NCI-H1694 (cell line): ENCODE measurements around the gene ALG9.

ENCODE experiments used
- DNase-seq: peaks from one replicate; lab custom pipeline; 2025; lab: John Stamatoyannopoulos, UW

The ALG9 gene

DNA sequence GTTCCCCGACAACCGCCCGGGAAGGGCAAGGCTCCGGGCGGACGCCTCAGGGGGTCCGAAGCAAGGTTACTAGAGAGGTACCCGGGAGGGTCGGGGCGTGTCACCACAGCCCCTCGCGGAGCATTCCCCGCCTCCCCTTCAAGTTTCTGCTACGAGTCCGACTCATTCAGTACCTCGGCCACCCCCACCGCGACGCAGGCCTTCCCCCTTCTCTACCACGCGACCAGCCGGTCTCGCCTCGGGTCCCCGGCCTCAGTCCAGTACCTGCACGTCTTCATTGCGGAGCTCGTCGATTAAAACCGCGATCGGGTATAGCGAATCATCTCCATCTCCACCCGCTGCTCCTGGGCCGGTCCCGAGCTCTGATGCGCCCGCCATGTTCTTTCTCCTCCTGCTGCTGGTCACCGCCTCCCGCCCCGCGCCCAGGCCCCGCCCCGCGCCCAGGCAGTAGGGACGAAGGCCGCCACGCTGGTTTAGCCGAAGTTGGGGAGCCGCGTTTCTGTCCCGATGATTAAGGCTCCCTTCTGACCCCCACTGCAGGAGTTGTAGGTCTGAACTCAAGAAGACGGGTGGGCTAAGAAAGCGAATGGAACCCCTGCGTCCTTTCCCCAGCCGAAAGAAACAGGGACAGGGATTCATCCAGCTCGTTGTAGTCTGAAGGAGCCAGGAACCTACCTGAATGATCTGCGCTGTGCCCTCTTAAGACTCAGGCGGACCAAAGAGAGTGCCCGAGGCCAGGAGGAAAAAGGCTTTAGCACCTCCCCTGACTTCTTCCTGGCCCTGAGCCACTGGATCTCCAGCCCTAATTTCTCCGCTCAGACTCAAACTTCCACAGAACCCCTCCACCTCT, 105.2 kb downstream of the ALG9 start, which contains the start of gene PPP2R1B:
Gene PPP2R1B, minus strand, starts transcription at position 406 of the 850 bp plus-strand sequence. Its CDS starts 28 bp downstream, at position 378.
- DNase-seq, result peak; percentile 16

DNA sequence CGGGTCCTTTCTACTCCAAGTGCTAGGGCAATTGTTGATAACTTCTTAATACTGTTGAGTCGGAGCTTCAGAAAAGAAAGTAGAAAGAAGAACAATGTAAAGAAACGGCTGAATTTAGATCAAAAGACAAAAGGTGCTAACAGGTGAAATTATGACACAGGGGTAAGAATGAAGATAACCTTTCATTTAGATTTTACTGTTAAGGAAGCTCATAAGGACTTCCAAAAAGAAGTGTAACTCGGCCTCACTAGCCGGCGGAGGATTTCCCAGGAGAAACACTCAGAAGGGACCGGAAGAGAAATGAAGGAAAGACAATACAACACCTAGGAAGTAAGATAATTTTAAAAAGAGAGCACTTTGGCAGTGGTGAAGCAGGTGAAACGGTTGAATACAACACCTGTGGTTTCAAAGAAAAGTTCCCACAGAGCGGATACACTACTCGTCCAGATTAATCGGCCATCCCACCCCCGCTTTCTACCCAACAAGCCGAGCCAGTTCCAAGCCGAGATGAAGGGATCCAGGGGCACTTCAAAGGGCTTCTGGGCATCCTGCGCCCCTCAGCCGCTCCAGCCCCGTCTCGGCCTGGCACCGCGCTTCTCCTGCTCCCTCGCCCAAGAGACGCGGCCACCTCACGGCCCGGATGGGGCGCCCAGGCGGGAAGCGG, 105.9 kb downstream of the ALG9 start:
- no peak for DNase-seq

DNA sequence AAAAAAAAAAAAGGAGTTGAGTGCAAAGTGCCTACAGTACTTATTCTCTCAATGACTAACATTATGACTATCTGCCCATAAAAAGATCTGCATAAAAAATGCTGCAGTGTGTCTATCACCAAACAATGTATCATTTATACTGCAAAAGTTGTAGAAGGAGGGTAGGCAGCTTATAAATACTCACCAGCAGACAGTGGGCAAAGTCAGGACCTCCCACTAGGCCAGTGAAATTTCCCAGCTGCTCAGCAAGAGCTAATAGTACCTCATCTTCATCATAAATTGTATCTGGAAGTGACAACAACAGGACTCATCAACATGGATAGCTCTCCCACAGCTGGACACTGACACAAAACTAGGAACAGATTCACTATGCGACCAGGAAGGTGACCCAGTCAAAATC, 106.8 kb downstream of the ALG9 start:
- DNase-seq, result no peak

DNA sequence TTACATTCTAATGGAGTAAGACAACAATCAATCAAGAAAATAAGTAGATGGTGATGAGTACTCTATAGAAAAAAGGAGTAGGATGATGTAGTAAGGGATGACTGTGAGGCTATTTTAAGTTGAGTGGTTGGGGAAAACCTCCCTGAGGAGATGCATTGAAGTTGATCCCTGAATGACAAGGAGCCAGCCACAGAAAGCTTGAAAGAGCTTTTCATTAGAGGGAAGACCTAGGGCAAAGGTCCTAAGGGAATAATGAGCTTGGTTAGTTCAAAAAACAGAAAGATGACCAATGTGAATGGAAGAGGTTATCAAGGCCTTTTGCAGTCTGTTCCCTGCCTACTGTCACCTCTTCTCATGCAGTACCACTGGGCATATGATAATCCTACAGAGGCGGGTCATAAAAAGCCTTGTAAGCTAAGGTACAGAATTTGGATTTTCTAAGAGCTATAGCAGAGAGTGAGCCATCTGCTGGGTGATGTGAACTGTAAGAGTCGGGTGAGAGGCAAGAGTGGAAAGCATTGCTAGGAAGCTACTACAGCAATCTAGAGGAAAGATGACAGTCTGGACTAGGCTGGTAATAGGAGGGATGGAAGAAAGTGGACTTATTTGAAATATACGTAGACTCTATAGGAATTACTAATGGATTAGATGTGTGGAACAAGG, 108.3 kb downstream of the ALG9 start:
- DNase-seq, result peak; percentile 18

DNA sequence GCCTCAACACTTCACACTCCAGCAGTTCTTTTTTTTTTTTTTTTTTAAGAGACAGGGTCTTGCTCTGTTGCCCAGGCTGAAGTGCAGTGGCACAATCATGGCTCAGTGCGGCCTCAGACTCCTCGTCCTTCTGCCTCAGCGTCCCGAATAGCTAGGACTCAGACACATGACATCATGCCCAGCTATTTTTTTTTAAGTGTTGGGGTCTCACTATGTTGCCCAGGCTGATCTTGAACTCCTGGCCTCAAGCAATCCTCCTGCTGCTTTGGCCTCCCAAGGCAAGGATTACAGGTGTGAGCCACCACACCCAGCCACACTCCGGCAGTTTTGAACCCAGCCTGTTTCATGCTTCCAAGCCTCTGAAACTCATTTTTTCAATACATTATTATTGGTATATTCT, 108.9 kb downstream of the ALG9 start:
- DNase-seq, result no peak

DNA sequence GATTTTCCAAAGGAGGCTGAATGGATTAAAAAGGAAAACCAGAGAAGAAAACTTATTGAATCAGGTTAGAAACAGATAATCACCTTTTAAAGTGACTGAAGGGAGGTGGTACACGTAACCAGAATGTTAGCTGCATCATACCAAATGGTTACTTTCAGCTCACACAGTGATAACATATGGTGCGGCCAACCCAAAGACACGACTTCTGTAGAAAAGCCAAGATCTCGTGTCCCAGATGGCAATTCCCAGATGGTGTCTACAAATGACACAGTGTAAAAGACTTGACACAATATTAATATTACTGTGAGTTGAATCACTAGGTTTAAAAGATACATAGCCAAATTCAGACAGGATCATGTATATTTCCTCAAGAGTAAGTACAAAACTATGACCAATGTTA, 110.3 kb downstream of the ALG9 start:
- peak; percentile 71 for DNase-seq

DNA sequence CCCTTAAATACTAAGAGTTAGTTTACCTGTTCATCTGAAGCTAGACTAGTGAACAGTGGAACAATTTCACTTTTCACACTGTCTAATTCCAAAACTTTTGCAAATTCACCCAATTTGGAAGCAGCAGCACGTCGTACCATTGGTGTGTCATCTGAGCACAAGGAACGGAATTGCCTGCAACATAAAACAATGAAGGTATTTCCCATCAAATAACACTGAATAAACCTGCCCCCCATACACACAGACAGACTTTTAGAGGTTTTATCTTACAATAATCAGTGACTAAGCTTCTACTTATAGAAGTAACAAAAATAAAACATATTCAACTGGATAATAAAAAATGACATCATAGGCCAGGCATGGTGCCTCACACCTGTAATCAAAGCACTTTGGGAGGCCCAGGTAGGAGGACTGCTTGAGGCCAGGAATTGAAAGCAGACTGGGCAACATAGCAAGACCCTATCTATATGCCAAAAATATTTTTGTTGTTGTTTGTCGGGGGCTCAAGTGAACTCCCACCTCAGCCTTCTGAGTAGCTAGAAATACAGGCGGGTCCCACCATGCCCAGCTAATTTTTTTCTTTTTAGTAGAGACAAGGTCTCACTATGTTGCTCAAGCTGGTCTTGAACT, 111.5 kb downstream of the ALG9 start:
- no peak for DNase-seq

DNA sequence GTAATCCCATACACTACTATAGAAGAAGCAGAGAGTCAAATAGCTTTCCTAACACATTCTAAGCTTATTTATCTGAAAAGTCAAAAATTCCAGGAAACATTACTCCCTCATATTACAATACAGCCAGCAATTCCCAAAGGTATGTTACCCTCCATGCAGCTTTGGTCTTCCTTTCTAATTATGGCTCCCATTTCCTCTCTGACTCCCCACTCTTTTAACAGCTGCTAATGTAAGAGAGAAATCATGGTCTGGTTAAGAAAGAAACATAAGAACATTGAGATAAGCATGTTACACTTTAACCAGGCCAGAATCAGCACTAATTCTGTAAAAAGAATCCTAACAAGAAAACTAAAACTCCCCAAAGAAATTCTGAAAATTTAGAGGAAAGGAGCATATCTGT, 112.0 kb downstream of the ALG9 start:
- DNase-seq, result no peak

DNA sequence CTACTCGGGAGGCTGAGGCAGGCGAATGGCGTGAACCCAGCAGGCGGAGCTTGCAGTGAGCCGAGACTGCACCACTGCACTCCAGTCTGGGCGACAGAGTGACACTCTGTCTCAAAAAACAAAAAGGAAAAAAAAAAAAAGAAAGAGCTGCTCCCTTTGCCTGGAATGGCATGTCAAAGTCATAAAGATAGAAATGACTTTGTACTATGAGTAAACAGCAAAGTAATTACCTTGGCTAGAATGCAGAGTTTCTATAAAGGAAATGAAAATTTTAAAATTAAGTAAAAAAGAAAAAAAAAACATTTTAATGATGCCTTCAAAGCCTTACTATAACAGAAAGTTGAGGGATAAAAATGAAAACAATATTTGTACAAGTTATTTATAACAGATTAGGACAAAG, 115.3 kb downstream of the ALG9 start:
- no peak for DNase-seq

DNA sequence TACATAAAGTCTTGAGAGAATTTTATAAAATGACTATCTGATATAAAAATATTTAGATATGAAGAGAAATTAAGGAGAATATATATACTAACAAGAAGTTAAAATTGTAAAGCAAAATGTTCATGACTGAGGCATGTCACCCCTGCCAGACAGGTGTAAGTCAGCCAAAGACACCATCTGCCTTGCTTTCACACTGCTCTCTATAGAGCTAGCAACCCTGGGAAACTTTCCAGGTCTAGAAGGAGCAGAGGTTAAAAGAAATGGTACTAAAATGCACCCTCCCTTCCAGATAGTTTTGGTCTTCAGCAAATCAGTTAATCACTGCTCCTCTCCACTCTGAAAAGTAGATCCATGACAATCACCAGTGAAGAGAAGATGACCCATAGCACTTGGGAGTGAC, 121.7 kb downstream of the ALG9 start:
- DNase-seq, result no peak

DNA sequence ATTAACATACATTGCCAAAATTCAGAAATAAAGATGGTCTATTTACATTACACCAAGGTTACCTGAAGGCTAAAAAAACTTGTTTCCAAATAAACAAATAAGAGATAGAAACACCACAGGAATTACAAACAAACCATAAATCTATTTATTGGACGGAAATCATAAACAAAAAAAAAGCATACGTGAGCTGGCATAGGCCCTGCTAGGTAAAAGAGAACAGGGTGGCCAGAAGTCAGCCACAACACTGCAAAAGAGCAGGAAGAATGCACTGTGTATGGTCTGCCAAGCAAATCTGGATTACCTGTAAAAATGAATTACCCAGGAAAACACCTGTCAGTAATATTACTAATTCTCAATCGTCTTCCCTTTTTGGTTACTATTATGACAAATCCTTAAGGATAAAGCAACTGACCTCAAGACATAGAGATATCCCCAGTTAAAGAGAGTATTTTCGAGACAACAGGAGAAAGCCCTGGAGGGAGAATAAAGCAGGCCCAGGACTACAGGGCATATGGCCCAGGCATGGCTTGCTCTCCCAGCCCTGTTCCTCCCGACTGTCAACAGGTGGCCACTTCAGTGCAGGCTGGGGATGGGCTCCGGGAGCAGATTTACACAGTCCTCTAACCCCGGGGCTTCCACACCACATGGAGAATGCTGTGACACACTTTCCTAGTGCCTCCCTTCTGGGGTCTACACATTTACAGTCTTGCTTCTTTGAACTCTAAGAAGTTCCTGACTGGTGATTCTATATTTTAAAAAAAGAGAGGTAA, 123.2 kb downstream of the ALG9 start:
- DNase-seq, result no peak

DNA sequence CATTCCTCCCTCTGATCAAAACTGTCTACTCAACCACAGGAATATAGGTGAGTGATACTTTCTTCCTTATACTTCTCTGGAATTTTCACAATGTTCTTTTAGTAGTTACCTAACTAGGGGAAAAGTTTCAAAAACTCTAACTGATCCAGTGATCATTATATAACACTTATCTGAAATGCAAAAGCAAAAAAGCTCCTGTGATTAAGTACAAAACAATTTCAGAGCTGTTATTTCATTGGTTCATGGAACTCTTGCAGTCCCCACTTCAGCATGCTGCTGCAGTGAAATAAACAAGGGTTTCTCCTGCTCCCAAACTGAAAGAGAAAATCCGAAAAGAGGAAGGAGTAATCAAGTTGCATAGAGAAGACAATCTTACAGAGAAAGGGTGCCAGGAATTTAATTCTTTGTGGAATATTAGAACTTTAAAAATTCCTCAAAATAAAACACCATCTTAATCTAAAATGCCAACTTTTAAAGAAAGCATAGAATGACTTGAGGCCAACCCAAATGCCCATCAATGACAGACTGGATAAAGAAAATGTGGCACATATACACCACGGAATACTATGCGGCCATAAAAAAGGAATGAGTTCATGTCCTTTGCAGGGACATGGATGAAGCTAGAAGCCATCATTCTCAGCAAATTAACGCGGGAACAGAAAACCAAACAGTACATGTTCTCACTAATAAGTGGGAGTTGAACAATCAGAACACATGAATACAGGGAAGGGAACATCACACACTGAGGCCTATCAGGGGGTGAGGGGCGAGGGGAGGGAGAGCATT, 125.5 kb downstream of the ALG9 start:
- DNase-seq, result no peak

DNA sequence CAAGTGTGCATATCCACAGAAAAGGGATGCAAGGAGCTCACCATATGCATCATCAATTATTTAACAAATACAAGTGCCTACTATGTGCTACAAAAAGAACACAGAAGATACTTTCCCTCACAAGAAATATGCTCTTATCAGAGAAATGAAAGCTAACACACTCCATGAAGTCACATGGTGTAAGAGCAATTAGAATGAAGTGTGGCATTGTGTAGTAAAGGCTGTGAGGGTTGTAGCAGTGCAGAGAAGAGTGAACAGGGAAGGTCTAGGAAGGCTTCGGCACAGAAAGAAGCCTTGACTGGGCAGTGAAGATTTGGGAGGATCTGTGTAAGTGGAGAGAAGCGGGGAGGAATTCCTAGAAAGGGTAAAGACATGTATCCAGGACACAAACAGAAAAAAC, 127.7 kb downstream of the ALG9 start:
- DNase-seq, result no peak

DNA sequence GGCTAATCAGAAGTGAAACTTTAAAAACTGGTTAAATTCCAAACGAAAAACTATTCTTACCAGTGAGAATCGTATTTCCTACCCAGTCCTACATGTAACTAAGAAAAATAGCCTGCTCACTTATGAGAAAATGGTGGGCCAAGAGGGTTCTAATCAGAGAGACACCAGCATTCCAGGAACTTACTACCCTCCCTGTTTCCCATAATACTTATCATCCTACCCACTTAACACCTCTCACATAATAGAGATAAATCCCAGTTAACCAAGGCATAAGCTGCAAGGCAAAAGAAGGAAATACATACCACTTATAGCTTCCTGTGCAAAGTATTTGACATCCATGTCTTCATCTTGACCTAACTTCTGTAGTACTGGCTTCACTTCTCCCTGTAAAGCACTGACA, 129.6 kb downstream of the ALG9 start:
- no peak for DNase-seq

DNA sequence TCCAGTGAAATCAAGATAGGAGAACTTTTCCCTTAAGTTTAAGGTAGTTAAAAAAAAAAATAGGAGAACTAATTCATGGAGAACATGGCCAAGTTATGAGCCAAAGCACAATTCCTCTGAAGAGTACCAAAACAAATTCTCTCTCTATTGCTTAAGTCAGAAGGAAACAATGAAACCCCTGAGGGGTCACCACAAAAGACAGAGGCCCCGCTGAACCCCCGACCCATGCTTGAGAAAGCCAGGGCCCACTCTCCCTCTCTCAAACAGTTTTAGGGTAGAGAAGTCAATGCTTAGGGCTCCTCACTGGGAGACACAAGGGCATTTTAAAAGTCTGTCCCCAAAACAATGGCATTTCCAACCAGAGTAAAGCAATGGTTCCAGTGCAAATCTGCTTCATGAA, 132.1 kb downstream of the ALG9 start:
- no peak for DNase-seq

DNA sequence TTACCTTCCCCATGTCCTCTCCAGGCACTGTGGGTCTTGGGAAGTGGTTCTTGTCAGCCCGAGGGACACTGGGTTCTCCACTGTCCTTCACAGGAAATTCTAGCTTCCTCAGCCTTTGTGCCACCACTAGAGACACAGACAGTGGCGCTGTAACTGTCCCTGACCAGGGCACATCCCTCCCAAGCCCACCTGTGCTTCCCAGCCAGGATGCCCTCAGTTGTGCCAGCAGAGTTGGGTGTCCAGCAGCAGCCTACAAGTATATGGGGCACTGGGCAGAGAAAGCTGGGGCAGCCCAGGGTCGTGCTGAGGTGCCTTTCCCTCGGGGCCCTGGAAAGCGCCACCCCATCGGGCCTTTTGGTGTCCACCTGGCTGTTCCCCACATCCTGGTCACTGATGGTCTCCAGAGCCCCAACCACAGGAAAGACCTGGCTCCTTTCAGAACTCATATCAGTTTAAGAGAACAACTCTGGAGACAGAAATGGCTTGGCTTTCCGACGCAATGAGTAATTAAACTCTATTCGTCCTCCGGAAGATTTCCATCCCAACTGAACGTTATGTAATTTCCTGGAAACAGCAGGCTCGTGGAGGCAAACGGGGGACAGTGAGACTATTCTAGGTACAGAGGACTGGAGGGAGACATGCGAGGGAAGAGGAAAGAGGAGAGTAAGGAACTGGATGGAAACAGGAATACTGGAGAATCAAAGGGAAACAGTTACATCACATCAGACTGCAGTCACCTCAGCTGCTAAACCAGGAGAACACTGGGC, 133.8 kb downstream of the ALG9 start:
- no peak for DNase-seq

DNA sequence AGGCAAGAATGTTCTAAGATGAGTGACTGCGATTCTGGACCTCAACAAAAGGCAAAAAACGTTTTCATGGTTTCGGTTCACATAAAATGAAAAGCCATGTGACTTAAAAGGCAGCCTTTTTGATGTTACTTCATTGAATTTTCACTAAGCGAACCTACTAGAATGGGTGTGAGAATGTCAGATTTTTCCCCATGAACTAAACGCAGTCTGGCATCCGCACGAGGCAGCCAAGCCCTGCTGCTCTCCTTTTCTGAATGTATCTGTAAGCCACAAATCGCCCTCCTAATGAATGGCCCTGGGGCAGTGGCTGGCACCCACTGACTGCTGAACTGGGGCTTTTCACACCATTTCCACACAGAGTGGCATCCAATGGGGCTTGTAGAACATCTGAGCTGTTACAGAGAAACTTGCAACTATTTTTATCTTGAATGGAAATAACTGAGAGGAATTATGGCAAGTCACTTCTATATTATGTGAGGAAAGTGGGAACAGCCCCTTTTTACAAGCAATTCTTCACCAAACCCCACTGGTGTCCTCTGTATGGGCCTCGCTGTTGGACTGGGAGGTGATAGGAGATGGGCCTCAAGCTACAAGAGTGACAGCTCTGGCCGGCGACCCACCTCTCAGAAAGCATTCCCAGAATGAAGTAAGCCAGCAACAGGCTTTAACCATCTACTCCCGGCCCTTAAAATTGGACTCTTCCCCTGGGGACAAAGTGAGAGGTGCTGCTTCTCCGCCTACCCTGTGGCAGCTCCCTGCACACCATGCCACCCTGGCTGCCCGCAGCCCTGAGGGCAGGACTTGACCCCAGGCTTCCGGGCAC, 134.5 kb downstream of the ALG9 start:
- DNase-seq, result no peak
